Right atrium auricular region (tissue), 2 donors: Measurements from ENCODE around the gene RNF40. TPM values are rescaled to one million over a fixed set of nuclear protein-coding genes. Genes with fewer than 3 reads are reported as not detected.

Experiments used
- DNase-seq: peaks from one replicate; pipeline ENCODE4 v3.0.0-alpha.2; 2019; ENCODE audit warnings: low spot score
- H3K27ac ChIP-seq, 2 donors: fragments of 200-600 bp; sonication (generic); 1 replicate in 1 of 2; 2 replicates in 1 of 2; pipeline ENCODE4 v1.5.1; 2016 to 2019
- H3K27me3 ChIP-seq, 2 donors: fragments of 200-600 bp; sonication (generic); one replicate each; pipeline versions ENCODE4 v1.5.1 to v1.6.0; 2017 to 2019
- H3K36me3 ChIP-seq: fragments of 200-600 bp; sonication (generic); one replicate; pipeline ENCODE4 v1.5.1; 2016
- H3K4me1 ChIP-seq, 2 donors: fragments of 200-600 bp; sonication (generic); one replicate each; pipeline versions ENCODE4 v1.5.1 to v1.6.0; 2017 to 2019
- H3K4me3 ChIP-seq, 2 donors: fragments of 200-600 bp; sonication (generic); 1 replicate in 1 of 2; 2 replicates in 1 of 2; pipeline ENCODE4 v1.5.1; 2017 to 2019; ENCODE audit warnings: mild to moderate bottlenecking in 1 of 2, moderate library complexity in 1 of 2
- H3K9me3 ChIP-seq, 2 donors: fragments of 200-600 bp; sonication (generic); one replicate each; pipeline ENCODE4 v1.5.1; 2019
- total RNA-seq, 2 donors: library from RNA; depleted of rRNA; stranded (reverse); fragments of >200 nt; gene quantifications; one replicate each; pipeline ENCODE4 v1.1.0, GENCODE V29; 2016
- TF ChIP-seq, protein P1 (sequence below), 2 donors: fragments of 200-600 bp; sonication (generic); IDR thresholded peaks; one replicate each; pipeline ENCODE4 v1.5.1; 2019; ENCODE audit warnings: antibody characterized with exemption in 2 of 2

RNF40 gene
- total RNA-seq, 2 donors from 2014 or later = 48.5 to 59.5 TPM

DNA sequence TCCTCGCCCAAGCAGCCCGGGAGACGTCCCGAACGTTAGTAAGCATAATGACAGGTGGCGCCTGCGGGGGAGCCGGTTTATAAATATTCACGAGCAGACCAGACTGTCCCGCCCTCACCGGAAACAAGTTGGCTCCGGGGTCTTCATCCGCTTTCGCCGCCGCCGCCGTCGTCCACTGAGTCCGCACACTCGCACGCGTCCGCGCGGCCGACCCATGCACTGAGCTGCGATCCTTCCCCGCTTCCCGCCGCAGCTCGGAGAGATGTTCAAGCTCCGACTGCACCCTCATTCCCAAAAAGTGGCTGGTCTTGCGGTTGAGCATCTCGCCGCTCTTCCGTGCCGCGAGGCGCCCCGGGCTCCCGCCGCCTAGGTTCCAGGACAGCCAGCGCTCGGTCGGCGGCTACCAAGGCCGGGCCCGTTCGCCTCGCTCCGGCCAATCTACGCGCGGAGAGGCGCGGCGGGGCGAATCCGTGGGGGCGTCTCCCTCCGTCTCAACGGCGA is 645 bp upstream of the RNF40 start:
- TF ChIP-seq, protein P1, sequence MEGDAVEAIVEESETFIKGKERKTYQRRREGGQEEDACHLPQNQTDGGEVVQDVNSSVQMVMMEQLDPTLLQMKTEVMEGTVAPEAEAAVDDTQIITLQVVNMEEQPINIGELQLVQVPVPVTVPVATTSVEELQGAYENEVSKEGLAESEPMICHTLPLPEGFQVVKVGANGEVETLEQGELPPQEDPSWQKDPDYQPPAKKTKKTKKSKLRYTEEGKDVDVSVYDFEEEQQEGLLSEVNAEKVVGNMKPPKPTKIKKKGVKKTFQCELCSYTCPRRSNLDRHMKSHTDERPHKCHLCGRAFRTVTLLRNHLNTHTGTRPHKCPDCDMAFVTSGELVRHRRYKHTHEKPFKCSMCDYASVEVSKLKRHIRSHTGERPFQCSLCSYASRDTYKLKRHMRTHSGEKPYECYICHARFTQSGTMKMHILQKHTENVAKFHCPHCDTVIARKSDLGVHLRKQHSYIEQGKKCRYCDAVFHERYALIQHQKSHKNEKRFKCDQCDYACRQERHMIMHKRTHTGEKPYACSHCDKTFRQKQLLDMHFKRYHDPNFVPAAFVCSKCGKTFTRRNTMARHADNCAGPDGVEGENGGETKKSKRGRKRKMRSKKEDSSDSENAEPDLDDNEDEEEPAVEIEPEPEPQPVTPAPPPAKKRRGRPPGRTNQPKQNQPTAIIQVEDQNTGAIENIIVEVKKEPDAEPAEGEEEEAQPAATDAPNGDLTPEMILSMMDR (IDR thresholded peaks at IDR 0.05) = no peak
- Histone ChIP-seq H3K9me3 (no peaks in the 10 kb centered on the region), H3K4me1 (peaks cover 0 to 34% of the 10 kb centered on the region in 2 donors), H3K27ac (peak overlapping the region; percentile 94 to 96), H3K4me3 (peak overlapping the region; percentile 81 to 90), H3K27me3 (no peaks in the 10 kb centered on the region), H3K36me3 (peaks cover 38% of the 10 kb centered on the region)
- no peak for DNase-seq

DNA sequence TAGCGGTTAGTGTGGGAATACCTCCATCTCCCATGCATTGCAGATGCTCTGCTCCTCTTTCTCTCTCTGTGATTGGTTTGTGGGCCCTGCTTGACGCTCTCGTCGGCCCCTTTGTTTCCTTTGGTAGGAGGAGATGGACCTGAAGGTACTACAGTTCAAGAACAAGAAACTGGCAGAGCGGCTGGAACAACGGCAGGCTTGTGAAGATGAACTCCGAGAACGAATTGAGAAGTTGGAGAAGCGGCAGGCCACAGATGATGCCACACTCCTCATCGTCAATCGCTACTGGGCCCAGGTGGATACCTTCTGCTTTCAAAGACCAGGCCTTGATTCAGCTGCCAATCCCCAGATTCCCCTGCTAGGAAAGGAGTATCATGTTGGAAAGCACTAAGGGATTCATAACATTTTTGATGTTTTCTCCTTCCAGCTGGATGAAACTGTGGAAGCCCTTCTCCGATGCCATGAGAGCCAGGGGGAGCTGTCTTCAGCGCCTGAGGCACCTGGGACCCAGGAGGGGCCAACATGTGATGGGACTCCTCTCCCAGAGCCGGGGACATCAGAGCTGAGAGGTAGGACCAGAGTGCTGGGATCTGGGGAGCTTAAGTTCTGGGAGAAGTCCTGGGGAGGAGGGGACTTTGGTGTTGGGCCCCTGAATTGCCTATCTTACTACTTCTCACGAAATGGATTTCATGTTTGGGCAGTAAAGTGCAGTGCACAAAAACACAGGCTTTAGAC is 1.0 kb downstream of the RNF40 start:
- peak overlapping the region; percentile 94 to 96 for H3K27ac ChIP-seq
- no peak for DNase-seq
- peak overlapping the region; percentile 81 to 90 for H3K4me3 ChIP-seq
- H3K36me3 ChIP-seq = peaks cover 49% of the 10 kb centered on the region
- H3K9me3 ChIP-seq = no peaks in the 10 kb centered on the region
- TF ChIP-seq, protein P1 (IDR thresholded peaks at IDR 0.05) = no peak
- peaks cover 0 to 39% of the 10 kb centered on the region in 2 donors for H3K4me1 ChIP-seq
- no peaks in the 10 kb centered on the region for H3K27me3 ChIP-seq

DNA sequence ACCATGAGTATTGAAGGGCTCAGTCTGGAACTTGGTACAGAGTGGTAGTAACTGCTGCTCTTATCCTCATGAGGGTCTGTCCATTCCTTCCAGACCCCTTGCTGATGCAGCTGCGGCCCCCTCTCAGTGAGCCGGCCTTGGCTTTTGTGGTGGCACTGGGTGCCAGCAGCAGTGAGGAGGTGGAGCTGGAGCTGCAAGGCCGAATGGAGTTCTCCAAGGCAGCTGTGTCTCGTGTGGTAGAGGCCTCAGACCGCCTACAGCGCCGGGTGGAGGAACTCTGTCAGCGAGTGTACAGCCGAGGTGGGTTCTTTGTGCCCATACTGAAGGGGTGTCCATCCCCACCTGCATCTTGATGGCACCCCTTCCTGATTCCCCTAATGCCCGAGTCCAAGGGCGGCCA is 2.0 kb downstream of the RNF40 start:
- Histone ChIP-seq H3K27ac (no peak overlapping the region), H3K4me3 (no peak overlapping the region), H3K4me1 (peaks cover 0 to 39% of the 10 kb centered on the region in 2 donors), H3K36me3 (peaks cover 59% of the 10 kb centered on the region), H3K27me3 (no peaks in the 10 kb centered on the region), H3K9me3 (no peaks in the 10 kb centered on the region)
- DNase-seq = no peak
- TF ChIP-seq, protein P1 (IDR thresholded peaks at IDR 0.05) = no peak

DNA sequence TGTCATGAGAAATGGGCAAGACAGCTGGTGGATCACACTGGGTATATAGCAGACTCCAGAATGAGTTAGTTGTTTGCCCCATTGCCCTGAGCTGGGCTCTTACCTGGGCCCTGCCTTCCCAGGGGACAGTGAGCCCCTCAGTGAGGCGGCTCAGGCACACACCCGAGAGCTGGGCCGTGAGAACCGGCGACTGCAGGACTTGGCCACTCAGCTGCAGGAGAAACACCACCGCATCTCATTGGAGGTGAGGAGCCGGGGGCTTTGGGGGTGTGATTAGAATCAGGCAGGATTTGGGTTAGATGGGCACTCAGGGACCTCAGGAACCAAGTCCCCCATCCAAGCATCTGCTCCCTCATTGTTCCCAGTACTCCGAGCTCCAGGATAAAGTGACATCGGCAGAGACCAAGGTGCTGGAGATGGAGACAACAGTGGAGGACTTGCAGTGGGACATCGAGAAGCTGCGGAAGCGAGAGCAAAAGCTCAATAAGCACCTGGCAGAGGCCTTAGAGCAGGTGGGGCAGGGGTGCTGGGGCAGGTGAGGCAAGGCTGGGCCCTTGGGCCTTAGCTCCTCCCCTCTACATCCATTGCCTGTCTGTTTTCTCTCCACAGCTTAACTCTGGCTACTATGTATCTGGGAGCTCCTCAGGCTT is 2.8 kb downstream of the RNF40 start:
- Histone ChIP-seq H3K9me3 (no peaks in the 10 kb centered on the region), H3K4me3 (no peak overlapping the region), H3K27ac (no peak overlapping the region), H3K36me3 (peaks cover 67% of the 10 kb centered on the region), H3K27me3 (no peaks in the 10 kb centered on the region), H3K4me1 (peaks cover 0 to 39% of the 10 kb centered on the region in 2 donors)
- DNase-seq = no peak
- TF ChIP-seq, protein P1 (IDR thresholded peaks at IDR 0.05) = no peak

DNA sequence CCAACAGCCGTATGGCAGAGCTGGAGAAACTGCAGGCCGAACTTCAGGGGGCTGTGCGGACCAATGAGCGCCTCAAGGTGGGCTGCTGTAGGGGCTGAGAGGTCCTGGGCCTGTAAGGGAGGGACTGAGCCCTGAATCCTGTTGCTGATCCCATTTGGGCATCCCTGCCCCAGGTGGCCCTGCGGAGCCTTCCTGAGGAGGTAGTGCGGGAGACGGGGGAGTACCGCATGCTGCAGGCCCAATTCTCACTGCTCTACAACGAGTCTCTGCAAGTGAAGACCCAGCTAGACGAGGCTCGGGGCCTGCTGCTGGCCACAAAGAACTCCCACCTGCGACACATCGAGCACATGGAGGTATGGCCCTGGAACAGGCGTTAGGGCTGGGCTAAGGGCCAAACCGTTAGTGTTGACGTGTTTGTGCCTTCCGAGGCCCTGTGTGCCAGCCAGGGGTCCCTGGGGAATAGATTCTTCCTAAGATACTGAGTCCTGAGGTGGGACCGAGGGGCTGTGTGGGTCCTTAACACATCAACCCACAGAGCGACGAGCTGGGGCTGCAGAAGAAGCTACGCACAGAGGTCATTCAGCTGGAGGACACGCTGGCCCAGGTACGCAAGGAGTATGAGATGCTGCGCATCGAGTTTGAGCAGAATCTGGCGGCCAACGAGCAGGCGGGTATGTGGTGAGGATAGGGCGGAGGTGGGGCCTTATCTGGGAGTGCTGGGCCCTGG is 4.2 kb downstream of the RNF40 start:
- no peak for DNase-seq
- peaks cover 0 to 32% of the 10 kb centered on the region in 2 donors for H3K4me1 ChIP-seq
- no peak overlapping the region for H3K4me3 ChIP-seq
- peaks cover 80% of the 10 kb centered on the region for H3K36me3 ChIP-seq
- H3K9me3 ChIP-seq = no peaks in the 10 kb centered on the region
- TF ChIP-seq, protein P1 (IDR thresholded peaks at IDR 0.05) = no peak
- H3K27ac ChIP-seq = peak overlapping the region; percentile 67 to 72
- no peaks in the 10 kb centered on the region for H3K27me3 ChIP-seq
